DOHH2 (cell line): Measurements from ENCODE around the gene TPSG1.
"Not testable (repeated sequence)": the region's sequence is repeated elsewhere in the genome, so short reads cannot be mapped to it uniquely, and the experiment has no call there.

Source experiments
- H3F3A ChIP-seq: fragments of 200-600 bp; sonication (generic), shearing (Covaris generic); 2 replicates; pipeline ENCODE4 v1.6.0; 2016; ENCODE audit warnings: antibody characterized with exemption, mild to moderate bottlenecking; ENCODE audit not compliant: control insufficient read depth, insufficient read depth
- H3K27ac ChIP-seq: fragments of 200-600 bp; sonication (generic); 2 replicates; pipeline ENCODE4 v1.5.1; 2014; ENCODE audit warnings: low read depth, mild to moderate bottlenecking, low read length, moderate library complexity
- H3K27me3 ChIP-seq: fragments of 200-600 bp; sonication (generic); 2 replicates; pipeline ENCODE4 v1.6.1; 2014; ENCODE audit warnings: mild to moderate bottlenecking, low read length, mixed read lengths; ENCODE audit not compliant: control insufficient read depth
- H3K36me3 ChIP-seq: fragments of 200-600 bp; sonication (generic); 2 replicates; pipeline ENCODE4 v1.6.1; 2014; ENCODE audit warnings: mild to moderate bottlenecking, low read length, moderate library complexity, mixed read lengths; ENCODE audit not compliant: control insufficient read depth
- H3K4me1 ChIP-seq: fragments of 200-600 bp; sonication (generic); 2 replicates; pipeline ENCODE4 v1.6.1; 2014; ENCODE audit warnings: mild to moderate bottlenecking, low read length, mixed read lengths; ENCODE audit not compliant: control insufficient read depth
- H3K4me2 ChIP-seq: fragments of 200-600 bp; sonication (generic); 2 replicates; pipeline ENCODE4 v1.6.0; 2014; ENCODE audit warnings: mild to moderate bottlenecking, low read length, moderate library complexity
- H3K4me3 ChIP-seq: fragments of 200-600 bp; sonication (generic); 2 replicates; pipeline ENCODE4 v1.5.1; 2014; ENCODE audit warnings: mild to moderate bottlenecking, low read length, mixed read lengths
- H3K79me2 ChIP-seq: fragments of 200-600 bp; sonication (generic); 2 replicates; pipeline ENCODE4 v1.6.1; 2014; ENCODE audit warnings: mild to moderate bottlenecking, low read length, mixed read lengths; ENCODE audit not compliant: control insufficient read depth
- H3K9me2 ChIP-seq: fragments of 200-600 bp; sonication (generic); replicated peaks from 2 replicates; pipeline ENCODE4 v1.6.1; 2014; ENCODE audit warnings: mild to moderate bottlenecking, low read length, mixed read lengths; ENCODE audit not compliant: control insufficient read depth
- H3K9me3 ChIP-seq: fragments of 200-600 bp; sonication (generic); 2 replicates; pipeline ENCODE4 v1.6.1; 2014; ENCODE audit warnings: antibody characterized with exemption, low read length, mixed read lengths; ENCODE audit not compliant: control insufficient read depth, insufficient read depth
- H4K20me1 ChIP-seq: fragments of 200-600 bp; sonication (generic); 2 replicates; pipeline ENCODE4 v1.6.0; 2014; ENCODE audit warnings: low read depth, mild to moderate bottlenecking, antibody characterized with exemption, low read length, moderate library complexity; ENCODE audit not compliant: control insufficient read depth, insufficient read depth
- CTCF ChIP-seq: fragments of 200-600 bp; sonication (generic); IDR thresholded peaks from one replicate; pipeline ENCODE4 v1.5.1; 2014; ENCODE audit warnings: antibody characterized with exemption, mild to moderate bottlenecking, low read depth, low read length; ENCODE audit not compliant: poor library complexity, severe bottlenecking
- EZH2phosphoT487 ChIP-seq: fragments of 200-600 bp; sonication (generic); IDR thresholded peaks from 2 replicates; pipeline ENCODE4 v1.6.1; 2017; ENCODE audit warnings: borderline replicate concordance, mild to moderate bottlenecking, antibody characterized with exemption, low read length, moderate library complexity, mixed read lengths

Gene TPSG1

GRCh38 chr16:1192384-1193073 is 32.5 kb downstream of the TPSG1 start:
- no peaks in the 10 kb centered on the region for H3F3A ChIP-seq
- H3K4me3 ChIP-seq = no peak overlapping the region
- no peaks in the 10 kb centered on the region for H3K79me2 ChIP-seq
- no peaks in the 10 kb centered on the region for H3K27me3 ChIP-seq
- H3K36me3 ChIP-seq = no peaks in the 10 kb centered on the region
- H3K4me1 ChIP-seq = no peaks in the 10 kb centered on the region
- H4K20me1 ChIP-seq = no peaks in the 10 kb centered on the region
- H3K9me2 ChIP-seq = no peaks in the 10 kb centered on the region
- TF ChIP-seq EZH2phosphoT487 (no peak), CTCF (no peak)
- no peaks in the 10 kb centered on the region for H3K9me3 ChIP-seq
- H3K4me2 ChIP-seq = no peak overlapping the region
- H3K27ac ChIP-seq = no peak overlapping the region

- not testable (repeated sequence) for H3K9me2 ChIP-seq, H3K4me2 ChIP-seq, H3K79me2 ChIP-seq, H3K27ac ChIP-seq, H3K9me3 ChIP-seq, H3K4me1 ChIP-seq, H3K27me3 ChIP-seq, H3K4me3 ChIP-seq, H4K20me1 ChIP-seq, H3F3A ChIP-seq, H3K36me3 ChIP-seq
These were observed 34.3 kb downstream of the TPSG1 start for GRCh38 chr16:1190789-1191188.

- no peaks in the 10 kb centered on the region for H3K4me1 ChIP-seq
- no peaks in the 10 kb centered on the region for H3K36me3 ChIP-seq
- no peaks in the 10 kb centered on the region for H4K20me1 ChIP-seq
- no peak overlapping the region for H3K27ac ChIP-seq
- TF ChIP-seq CTCF (no peak), EZH2phosphoT487 (no peak)
- H3F3A ChIP-seq = no peaks in the 10 kb centered on the region
- H3K4me2 ChIP-seq = no peak overlapping the region
- H3K9me2 ChIP-seq = no peaks in the 10 kb centered on the region
- H3K27me3 ChIP-seq = no peaks in the 10 kb centered on the region
- no peak overlapping the region for H3K4me3 ChIP-seq
- no peaks in the 10 kb centered on the region for H3K79me2 ChIP-seq
- no peaks in the 10 kb centered on the region for H3K9me3 ChIP-seq
These were observed 35.6 kb downstream of the TPSG1 start for GRCh38 chr16:1189455-1189854.

GRCh38 chr16:1188432-1189189 is 36.5 kb downstream of the TPSG1 start:
- no peak overlapping the region for H3K4me2 ChIP-seq
- no peaks in the 10 kb centered on the region for H3K36me3 ChIP-seq
- H3K9me2 ChIP-seq = no peaks in the 10 kb centered on the region
- H4K20me1 ChIP-seq = no peaks in the 10 kb centered on the region
- no peak overlapping the region for H3K4me3 ChIP-seq
- H3K27me3 ChIP-seq = no peaks in the 10 kb centered on the region
- H3F3A ChIP-seq = no peaks in the 10 kb centered on the region
- H3K79me2 ChIP-seq = no peaks in the 10 kb centered on the region
- H3K9me3 ChIP-seq = no peaks in the 10 kb centered on the region
- H3K4me1 ChIP-seq = no peaks in the 10 kb centered on the region
- no peak for TF ChIP-seq EZH2phosphoT487
- no peak for TF ChIP-seq CTCF
- no peak overlapping the region for H3K27ac ChIP-seq

- H4K20me1 ChIP-seq, H3K4me2 ChIP-seq, H3K4me1 ChIP-seq, H3K9me2 ChIP-seq, H3F3A ChIP-seq, H3K27ac ChIP-seq, H3K9me3 ChIP-seq, H3K36me3 ChIP-seq, H3K79me2 ChIP-seq, H3K4me3 ChIP-seq, H3K27me3 ChIP-seq: not testable (repeated sequence)
These were observed 39.4 kb downstream of the TPSG1 start for GRCh38 chr16:1185460-1186207.
